ENCODE measurements around the gene VPS8. TPM values are rescaled to one million over a fixed set of nuclear protein-coding genes. Genes with fewer than 3 reads are reported as not detected.

VPS8 gene
- total and polyA plus RNA-seq, 4 donors = 4.2 to 34.9 (median 22.9) TPM

DNA sequence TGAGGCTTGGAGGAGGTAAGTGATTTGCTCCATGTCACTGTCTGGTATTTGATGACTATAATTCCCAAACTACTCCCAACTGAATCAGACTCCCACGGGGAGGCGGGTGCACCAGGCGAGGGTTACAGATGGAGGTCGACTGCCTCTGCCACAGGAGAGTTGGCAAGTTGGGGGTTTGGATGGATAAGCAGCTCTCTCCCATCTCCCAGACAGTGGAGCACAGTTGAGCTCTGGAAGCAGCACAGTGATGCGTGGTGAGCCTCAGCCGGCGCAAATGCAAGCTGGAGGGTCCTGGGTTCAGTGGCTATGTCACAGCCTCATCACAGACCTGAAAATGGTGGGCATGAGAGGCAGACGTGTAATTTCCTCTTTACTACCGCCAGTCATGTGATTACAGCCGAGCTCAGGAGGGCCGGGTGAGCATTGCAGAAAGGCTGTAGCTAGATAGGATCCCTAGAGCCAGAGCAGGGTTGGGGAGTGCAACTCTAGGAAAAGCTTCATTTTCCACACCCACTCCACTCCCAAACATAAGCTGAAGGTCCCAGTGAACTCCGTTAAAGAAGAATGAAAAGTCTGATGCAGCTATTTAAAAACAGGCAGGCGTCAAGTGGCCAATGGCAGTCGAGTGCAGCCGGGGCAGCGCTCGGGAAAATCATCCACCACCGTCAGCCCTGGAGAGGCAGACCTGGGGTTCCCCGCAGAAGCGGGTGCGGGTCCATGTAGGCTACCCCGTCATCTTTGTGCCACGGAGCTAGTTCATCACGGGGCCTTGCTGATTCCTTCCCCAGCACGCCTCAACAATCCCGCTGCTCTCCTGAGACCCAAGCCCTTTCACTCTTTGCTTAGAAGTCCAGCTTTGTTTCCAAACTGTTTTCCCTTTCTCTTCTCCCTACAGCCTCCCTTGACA is 33.3 kb upstream of the VPS8 start:
- no peak for TF ChIP-seq TAF1 (conservative IDR thresholded peaks at IDR 0.05)
- TF ChIP-seq GABPA (IDR thresholded peaks at IDR 0.05 in 1 of 2, conservative IDR thresholded peaks at IDR 0.05 in 1 of 2) = no peak
- TF ChIP-seq, protein P1, sequence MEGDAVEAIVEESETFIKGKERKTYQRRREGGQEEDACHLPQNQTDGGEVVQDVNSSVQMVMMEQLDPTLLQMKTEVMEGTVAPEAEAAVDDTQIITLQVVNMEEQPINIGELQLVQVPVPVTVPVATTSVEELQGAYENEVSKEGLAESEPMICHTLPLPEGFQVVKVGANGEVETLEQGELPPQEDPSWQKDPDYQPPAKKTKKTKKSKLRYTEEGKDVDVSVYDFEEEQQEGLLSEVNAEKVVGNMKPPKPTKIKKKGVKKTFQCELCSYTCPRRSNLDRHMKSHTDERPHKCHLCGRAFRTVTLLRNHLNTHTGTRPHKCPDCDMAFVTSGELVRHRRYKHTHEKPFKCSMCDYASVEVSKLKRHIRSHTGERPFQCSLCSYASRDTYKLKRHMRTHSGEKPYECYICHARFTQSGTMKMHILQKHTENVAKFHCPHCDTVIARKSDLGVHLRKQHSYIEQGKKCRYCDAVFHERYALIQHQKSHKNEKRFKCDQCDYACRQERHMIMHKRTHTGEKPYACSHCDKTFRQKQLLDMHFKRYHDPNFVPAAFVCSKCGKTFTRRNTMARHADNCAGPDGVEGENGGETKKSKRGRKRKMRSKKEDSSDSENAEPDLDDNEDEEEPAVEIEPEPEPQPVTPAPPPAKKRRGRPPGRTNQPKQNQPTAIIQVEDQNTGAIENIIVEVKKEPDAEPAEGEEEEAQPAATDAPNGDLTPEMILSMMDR (IDR thresholded peaks at IDR 0.05; ENCODE audit: low read depth, low read length, missing input control) = no peak
- no peak for TF ChIP-seq JUND (IDR thresholded peaks at IDR 0.05)
- TF ChIP-seq EGR1 (IDR thresholded peaks at IDR 0.05; ENCODE audit: low read depth in 2 of 2) = no peak
- no peak for TF ChIP-seq FOXA2 (IDR thresholded peaks at IDR 0.05)
- TF ChIP-seq SP1 (IDR thresholded peaks at IDR 0.05) = no peak
- TF ChIP-seq NR2F2 (IDR thresholded peaks at IDR 0.05) = no peak
- TF ChIP-seq, protein P2, sequence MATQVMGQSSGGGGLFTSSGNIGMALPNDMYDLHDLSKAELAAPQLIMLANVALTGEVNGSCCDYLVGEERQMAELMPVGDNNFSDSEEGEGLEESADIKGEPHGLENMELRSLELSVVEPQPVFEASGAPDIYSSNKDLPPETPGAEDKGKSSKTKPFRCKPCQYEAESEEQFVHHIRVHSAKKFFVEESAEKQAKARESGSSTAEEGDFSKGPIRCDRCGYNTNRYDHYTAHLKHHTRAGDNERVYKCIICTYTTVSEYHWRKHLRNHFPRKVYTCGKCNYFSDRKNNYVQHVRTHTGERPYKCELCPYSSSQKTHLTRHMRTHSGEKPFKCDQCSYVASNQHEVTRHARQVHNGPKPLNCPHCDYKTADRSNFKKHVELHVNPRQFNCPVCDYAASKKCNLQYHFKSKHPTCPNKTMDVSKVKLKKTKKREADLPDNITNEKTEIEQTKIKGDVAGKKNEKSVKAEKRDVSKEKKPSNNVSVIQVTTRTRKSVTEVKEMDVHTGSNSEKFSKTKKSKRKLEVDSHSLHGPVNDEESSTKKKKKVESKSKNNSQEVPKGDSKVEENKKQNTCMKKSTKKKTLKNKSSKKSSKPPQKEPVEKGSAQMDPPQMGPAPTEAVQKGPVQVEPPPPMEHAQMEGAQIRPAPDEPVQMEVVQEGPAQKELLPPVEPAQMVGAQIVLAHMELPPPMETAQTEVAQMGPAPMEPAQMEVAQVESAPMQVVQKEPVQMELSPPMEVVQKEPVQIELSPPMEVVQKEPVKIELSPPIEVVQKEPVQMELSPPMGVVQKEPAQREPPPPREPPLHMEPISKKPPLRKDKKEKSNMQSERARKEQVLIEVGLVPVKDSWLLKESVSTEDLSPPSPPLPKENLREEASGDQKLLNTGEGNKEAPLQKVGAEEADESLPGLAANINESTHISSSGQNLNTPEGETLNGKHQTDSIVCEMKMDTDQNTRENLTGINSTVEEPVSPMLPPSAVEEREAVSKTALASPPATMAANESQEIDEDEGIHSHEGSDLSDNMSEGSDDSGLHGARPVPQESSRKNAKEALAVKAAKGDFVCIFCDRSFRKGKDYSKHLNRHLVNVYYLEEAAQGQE (IDR thresholded peaks at IDR 0.05) = no peak
- TF ChIP-seq, protein P3, sequence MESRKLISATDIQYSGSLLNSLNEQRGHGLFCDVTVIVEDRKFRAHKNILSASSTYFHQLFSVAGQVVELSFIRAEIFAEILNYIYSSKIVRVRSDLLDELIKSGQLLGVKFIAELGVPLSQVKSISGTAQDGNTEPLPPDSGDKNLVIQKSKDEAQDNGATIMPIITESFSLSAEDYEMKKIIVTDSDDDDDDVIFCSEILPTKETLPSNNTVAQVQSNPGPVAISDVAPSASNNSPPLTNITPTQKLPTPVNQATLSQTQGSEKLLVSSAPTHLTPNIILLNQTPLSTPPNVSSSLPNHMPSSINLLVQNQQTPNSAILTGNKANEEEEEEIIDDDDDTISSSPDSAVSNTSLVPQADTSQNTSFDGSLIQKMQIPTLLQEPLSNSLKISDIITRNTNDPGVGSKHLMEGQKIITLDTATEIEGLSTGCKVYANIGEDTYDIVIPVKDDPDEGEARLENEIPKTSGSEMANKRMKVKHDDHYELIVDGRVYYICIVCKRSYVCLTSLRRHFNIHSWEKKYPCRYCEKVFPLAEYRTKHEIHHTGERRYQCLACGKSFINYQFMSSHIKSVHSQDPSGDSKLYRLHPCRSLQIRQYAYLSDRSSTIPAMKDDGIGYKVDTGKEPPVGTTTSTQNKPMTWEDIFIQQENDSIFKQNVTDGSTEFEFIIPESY (IDR thresholded peaks at IDR 0.05) = no peak
- TF ChIP-seq HNF4A (conservative IDR thresholded peaks at IDR 0.05) = no peak
- no peak for TF ChIP-seq HNF4G (IDR thresholded peaks at IDR 0.05)
- TF ChIP-seq YY1 (IDR thresholded peaks at IDR 0.05) = no peak
- no peak for TF ChIP-seq RXRA (IDR thresholded peaks at IDR 0.05)
- TF ChIP-seq, protein P4, sequence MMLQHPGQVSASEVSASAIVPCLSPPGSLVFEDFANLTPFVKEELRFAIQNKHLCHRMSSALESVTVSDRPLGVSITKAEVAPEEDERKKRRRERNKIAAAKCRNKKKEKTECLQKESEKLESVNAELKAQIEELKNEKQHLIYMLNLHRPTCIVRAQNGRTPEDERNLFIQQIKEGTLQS (IDR thresholded peaks at IDR 0.05) = no peak
- TF ChIP-seq RAD21 (IDR thresholded peaks at IDR 0.05) = no peak
- no peak for TF ChIP-seq FOXA1 (IDR thresholded peaks at IDR 0.05)
- TF ChIP-seq, protein P5, sequence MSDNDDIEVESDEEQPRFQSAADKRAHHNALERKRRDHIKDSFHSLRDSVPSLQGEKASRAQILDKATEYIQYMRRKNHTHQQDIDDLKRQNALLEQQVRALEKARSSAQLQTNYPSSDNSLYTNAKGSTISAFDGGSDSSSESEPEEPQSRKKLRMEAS (IDR thresholded peaks at IDR 0.05) = no peak
- H3K36me3 ChIP-seq (ENCODE audit: control insufficient read depth in 4 of 4, insufficient read depth in 3 of 4, low read depth in 1 of 4, low read length in 3 of 4) = no peaks in the 10 kb centered on the region
- H3K4me1 ChIP-seq (ENCODE audit: control insufficient read depth in 4 of 4, insufficient read depth in 4 of 4, low read length in 3 of 4) = peaks cover 0 to 3% (median 0%) of the 10 kb centered on the region in 4 donors
- no peak overlapping the region for H3K27ac ChIP-seq (ENCODE audit: low read depth in 1 of 2, low read length in 2 of 2)
- DNase-seq (ENCODE audit: low spot score) = no peak
- H3K9ac ChIP-seq (ENCODE audit: low read depth in 1 of 2, low read length in 2 of 2) = no peak overlapping the region
- no peak overlapping the region for H3K4me3 ChIP-seq (ENCODE audit: low read depth in 1 of 3, low read length in 3 of 3)
- no peaks in the 10 kb centered on the region for H3K9me3 ChIP-seq (ENCODE audit: control insufficient read depth in 4 of 4, low read length in 3 of 4)
- peaks cover 0 to 4% (median 0%) of the 10 kb centered on the region in 4 donors for H3K27me3 ChIP-seq (ENCODE audit: control insufficient read depth in 4 of 4, insufficient read depth in 4 of 4, low read length in 3 of 4)
- 49% methylated on average over 26 of the region's 26 CpGs for WGBS

All from liver (tissue), 9 donors.